Suprapubic skin (tissue), 3 donors: ENCODE results near the gene SLC34A1.

Experiments used
- POLR2A ChIP-seq, 2 donors: fragments of 450-650 bp; IDR thresholded peaks; one replicate each; pipeline ENCODE4 v1.6.1; 2017; ENCODE audit warnings: antibody characterized with exemption in 2 of 2, mild to moderate bottlenecking in 2 of 2, moderate library complexity in 2 of 2
- TF ChIP-seq, protein P1 (sequence below), 2 donors: fragments of 200-600 bp in 1 of 2; fragments of 450-650 bp in 1 of 2; sonication (generic) in 1 of 2; IDR thresholded peaks; one replicate each; pipeline ENCODE4 v1.5.1; 2016 to 2019; ENCODE audit warnings: antibody characterized with exemption in 2 of 2, mild to moderate bottlenecking in 1 of 2, moderate library complexity in 1 of 2

DNA sequence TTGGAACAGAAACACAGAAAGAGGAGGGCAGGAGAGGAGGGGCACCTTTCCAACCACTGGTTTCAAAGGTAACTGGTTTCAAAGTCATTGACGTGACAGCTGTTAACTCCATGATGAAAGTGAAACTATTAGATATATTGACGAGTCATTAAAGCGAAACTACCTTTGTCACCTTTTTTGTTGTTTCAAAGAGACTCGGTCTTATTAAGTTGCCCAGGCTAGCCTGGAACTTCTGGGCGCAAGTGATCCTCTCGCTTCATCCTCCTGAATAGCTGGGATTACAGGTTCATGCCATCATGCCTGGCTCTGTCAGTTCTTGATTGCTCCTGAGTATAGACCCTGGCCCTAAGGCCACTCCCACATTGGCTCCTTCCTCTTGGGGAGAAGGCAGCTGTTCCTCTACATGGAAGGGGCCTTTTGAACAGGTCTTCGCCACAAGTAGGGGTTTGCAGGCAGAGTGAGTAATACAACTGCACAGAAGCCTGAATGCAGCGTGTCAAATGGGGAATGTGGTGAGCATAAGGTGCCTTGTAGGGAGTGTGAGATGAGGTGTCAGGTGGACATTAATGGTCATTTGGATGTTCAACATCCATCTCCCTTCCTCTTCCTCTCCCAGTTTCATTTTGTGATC, 28.5 kb downstream of the SLC34A1 start:
- TF ChIP-seq, protein P1, sequence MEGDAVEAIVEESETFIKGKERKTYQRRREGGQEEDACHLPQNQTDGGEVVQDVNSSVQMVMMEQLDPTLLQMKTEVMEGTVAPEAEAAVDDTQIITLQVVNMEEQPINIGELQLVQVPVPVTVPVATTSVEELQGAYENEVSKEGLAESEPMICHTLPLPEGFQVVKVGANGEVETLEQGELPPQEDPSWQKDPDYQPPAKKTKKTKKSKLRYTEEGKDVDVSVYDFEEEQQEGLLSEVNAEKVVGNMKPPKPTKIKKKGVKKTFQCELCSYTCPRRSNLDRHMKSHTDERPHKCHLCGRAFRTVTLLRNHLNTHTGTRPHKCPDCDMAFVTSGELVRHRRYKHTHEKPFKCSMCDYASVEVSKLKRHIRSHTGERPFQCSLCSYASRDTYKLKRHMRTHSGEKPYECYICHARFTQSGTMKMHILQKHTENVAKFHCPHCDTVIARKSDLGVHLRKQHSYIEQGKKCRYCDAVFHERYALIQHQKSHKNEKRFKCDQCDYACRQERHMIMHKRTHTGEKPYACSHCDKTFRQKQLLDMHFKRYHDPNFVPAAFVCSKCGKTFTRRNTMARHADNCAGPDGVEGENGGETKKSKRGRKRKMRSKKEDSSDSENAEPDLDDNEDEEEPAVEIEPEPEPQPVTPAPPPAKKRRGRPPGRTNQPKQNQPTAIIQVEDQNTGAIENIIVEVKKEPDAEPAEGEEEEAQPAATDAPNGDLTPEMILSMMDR (IDR thresholded peaks at IDR 0.05): no peak
- TF ChIP-seq POLR2A (IDR thresholded peaks at IDR 0.05): no peak
